Gastroesophageal sphincter (tissue), 3 donors: ENCODE measurements around the gene NELFB.

ENCODE experiments used
- EP300 ChIP-seq: sonication (generic); formaldehyde crosslinking; IDR thresholded peaks from one replicate; pipeline ENCODE4 v1.6.1; 2017; ENCODE audit warnings: antibody characterized with exemption, mild to moderate bottlenecking
- POLR2A ChIP-seq, 2 donors: fragments of 450-650 bp; IDR thresholded peaks; one replicate each; pipeline ENCODE4 v1.6.1; 2017; ENCODE audit warnings: antibody characterized with exemption in 2 of 2, mild to moderate bottlenecking in 2 of 2, moderate library complexity in 1 of 2
- POLR2AphosphoS5 ChIP-seq: sonication (generic); formaldehyde crosslinking; IDR thresholded peaks from one replicate; pipeline ENCODE4 v1.6.1; 2017; ENCODE audit warnings: antibody characterized with exemption
- TF ChIP-seq, protein P1 (sequence below), 4 experiments: fragments of 200-600 bp in 2 of 4; fragments of 450-650 bp in 2 of 4; sonication (generic) in 1 of 4; IDR thresholded peaks; one replicate each; pipeline ENCODE4 v1.5.1; 2017 to 2019; ENCODE audit warnings: antibody characterized with exemption in 4 of 4, mild to moderate bottlenecking in 2 of 4, moderate library complexity in 2 of 4

DNA sequence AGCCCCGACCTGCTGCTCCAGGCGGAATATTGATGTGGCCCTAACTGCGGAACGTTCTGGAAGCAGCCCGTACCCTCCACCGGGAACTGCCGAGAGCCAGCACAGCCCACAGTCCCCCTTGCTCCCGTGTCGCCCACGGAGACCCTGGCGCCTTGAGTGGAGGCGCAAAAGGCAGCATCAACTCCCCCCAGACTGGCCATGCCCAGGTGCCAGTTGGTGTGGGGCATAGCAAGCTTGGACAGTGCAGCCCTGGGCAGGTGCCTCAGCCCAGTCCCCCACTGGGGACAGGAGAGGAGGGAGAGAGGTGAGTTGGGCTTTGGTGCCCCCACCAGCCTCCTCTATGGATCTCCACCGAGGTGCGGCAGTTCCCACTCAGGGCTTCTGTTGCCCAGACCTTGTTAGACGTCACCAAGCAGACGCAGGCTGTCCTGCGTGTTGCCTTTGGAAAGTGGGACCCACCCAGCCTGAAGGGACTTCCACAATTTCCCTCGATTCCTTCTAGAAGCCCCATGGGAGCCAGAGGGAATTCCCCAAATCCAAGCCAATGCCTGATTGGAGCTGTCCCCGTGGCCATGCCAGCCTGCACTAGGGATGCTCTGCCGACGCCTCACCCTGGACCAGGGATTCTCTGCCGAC, 66.7 kb downstream of the NELFB start:
- TF ChIP-seq, protein P1, sequence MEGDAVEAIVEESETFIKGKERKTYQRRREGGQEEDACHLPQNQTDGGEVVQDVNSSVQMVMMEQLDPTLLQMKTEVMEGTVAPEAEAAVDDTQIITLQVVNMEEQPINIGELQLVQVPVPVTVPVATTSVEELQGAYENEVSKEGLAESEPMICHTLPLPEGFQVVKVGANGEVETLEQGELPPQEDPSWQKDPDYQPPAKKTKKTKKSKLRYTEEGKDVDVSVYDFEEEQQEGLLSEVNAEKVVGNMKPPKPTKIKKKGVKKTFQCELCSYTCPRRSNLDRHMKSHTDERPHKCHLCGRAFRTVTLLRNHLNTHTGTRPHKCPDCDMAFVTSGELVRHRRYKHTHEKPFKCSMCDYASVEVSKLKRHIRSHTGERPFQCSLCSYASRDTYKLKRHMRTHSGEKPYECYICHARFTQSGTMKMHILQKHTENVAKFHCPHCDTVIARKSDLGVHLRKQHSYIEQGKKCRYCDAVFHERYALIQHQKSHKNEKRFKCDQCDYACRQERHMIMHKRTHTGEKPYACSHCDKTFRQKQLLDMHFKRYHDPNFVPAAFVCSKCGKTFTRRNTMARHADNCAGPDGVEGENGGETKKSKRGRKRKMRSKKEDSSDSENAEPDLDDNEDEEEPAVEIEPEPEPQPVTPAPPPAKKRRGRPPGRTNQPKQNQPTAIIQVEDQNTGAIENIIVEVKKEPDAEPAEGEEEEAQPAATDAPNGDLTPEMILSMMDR (IDR thresholded peaks at IDR 0.05), result no peak
- TF ChIP-seq POLR2A (IDR thresholded peaks at IDR 0.05) (no peak), EP300 (no peak), POLR2AphosphoS5 (no peak)
